Uterus (tissue), 4 donors: ENCODE results near the gene SYCP3. TPM values are rescaled to one million over a fixed set of nuclear protein-coding genes. Genes with fewer than 3 reads are reported as not detected.

Experiments used
- DNase-seq, 2 donors: peaks; one replicate each; pipeline ENCODE4 v3.0.0-alpha.2; 2019 to 2020
- H3K27ac ChIP-seq, 2 donors: fragments of 200-600 bp; sonication (generic); 1 replicate in 1 of 2; 2 replicates in 1 of 2; pipeline ENCODE4 v1.5.1; 2016 to 2018
- H3K27me3 ChIP-seq, 2 donors: fragments of 200-600 bp; sonication (generic); one replicate each; pipeline ENCODE4 v1.5.1; 2018 to 2019; ENCODE audit warnings: control low read depth in 1 of 2
- H3K36me3 ChIP-seq, 2 donors: fragments of 200-600 bp; sonication (generic); one replicate each; pipeline ENCODE4 v1.5.1; 2019; ENCODE audit warnings: control low read depth in 1 of 2
- H3K4me1 ChIP-seq, 2 donors: fragments of 200-600 bp; sonication (generic); one replicate each; pipeline ENCODE4 v1.5.1; 2018 to 2019; ENCODE audit warnings: control low read depth in 1 of 2
- H3K4me3 ChIP-seq, 2 donors: fragments of 200-600 bp; sonication (generic); 1 replicate in 1 of 2; 2 replicates in 1 of 2; pipeline ENCODE4 v1.5.1; 2018 to 2019; ENCODE audit warnings: mild to moderate bottlenecking in 1 of 2
- H3K9me3 ChIP-seq, 2 donors: fragments of 200-600 bp; sonication (generic); one replicate each; pipeline ENCODE4 v1.5.1; 2019; ENCODE audit warnings: control low read depth in 1 of 2
- POLR2A ChIP-seq, 2 donors: fragments of 450-650 bp; IDR thresholded peaks; one replicate each; pipeline ENCODE4 v1.6.1; 2016; ENCODE audit warnings: antibody characterized with exemption in 2 of 2, mild to moderate bottlenecking in 1 of 2, moderate library complexity in 1 of 2
- intact Hi-C: fragments of 100-400 bp; cut with DNase I; formaldehyde crosslinking; loops from one replicate; pipeline ENCODE4 v1.15.1; 2023; ENCODE audit warnings: low total_unique reads
- total RNA-seq, 4 donors: library from RNA; depleted of rRNA in 3 of 4; stranded (reverse); fragments of >200 nt in 3 of 4; gene quantifications; one replicate each; pipeline versions ENCODE4 v1.1.0 to v1.2.4, GENCODE V29; 2014 to 2023
- TF ChIP-seq, protein P1 (sequence below), 4 experiments: fragments of 200-600 bp in 2 of 4; fragments of 450-650 bp in 2 of 4; sonication (generic) in 2 of 4; IDR thresholded peaks; one replicate each; pipeline ENCODE4 v1.5.1; 2016 to 2019; ENCODE audit warnings: antibody characterized with exemption in 4 of 4, mild to moderate bottlenecking in 2 of 4, moderate library complexity in 1 of 4
- donor health status: DM: yes; HTN: yes; CAD: no.

The SYCP3 gene
- total RNA-seq, 4 donors from 2014 or later, result 0.14 TPM; not detected in 3

DNA sequence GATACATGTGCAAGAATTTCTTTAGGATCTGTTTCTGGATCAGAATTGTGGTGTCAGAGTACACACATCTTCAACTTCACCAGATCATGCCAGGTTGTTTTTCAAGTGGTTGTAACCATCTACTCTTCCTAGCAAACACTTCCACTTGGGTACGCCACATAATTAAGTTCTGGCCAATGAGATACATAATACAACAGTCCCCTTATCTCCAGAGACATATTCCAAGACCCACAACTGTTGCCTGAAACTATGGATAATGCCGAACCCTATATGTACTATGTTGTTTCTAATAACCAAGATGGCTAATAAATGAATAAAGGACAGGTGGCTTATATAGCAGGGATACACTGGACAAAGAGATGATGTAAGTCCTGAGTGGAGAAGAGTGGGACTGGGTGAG lies 44.3 kb downstream of the SYCP3 start:
- Histone ChIP-seq H3K27ac (no peak overlapping the region), H3K4me1 (no peaks in the 10 kb centered on the region), H3K9me3 (no peaks in the 10 kb centered on the region), H3K27me3 (no peaks in the 10 kb centered on the region), H3K36me3 (no peaks in the 10 kb centered on the region), H3K4me3 (no peak overlapping the region)
- no peak for TF ChIP-seq POLR2A (IDR thresholded peaks at IDR 0.05)
- TF ChIP-seq, protein P1, sequence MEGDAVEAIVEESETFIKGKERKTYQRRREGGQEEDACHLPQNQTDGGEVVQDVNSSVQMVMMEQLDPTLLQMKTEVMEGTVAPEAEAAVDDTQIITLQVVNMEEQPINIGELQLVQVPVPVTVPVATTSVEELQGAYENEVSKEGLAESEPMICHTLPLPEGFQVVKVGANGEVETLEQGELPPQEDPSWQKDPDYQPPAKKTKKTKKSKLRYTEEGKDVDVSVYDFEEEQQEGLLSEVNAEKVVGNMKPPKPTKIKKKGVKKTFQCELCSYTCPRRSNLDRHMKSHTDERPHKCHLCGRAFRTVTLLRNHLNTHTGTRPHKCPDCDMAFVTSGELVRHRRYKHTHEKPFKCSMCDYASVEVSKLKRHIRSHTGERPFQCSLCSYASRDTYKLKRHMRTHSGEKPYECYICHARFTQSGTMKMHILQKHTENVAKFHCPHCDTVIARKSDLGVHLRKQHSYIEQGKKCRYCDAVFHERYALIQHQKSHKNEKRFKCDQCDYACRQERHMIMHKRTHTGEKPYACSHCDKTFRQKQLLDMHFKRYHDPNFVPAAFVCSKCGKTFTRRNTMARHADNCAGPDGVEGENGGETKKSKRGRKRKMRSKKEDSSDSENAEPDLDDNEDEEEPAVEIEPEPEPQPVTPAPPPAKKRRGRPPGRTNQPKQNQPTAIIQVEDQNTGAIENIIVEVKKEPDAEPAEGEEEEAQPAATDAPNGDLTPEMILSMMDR (IDR thresholded peaks at IDR 0.05), result no peak
- DNase-seq, result no peak
- intact Hi-C loops, result no loop called here

- no peak overlapping the region for H3K27ac ChIP-seq
- H3K4me3 ChIP-seq, result no peak overlapping the region
- no peak for TF ChIP-seq POLR2A (IDR thresholded peaks at IDR 0.05)
- TF ChIP-seq, protein P1 (IDR thresholded peaks at IDR 0.05), result no peak
- H3K4me1 ChIP-seq, result no peaks in the 10 kb centered on the region
- intact Hi-C loops, result no loop called here
- no peaks in the 10 kb centered on the region for H3K27me3 ChIP-seq
- H3K9me3 ChIP-seq, result no peaks in the 10 kb centered on the region
- DNase-seq, result no peak
- no peaks in the 10 kb centered on the region for H3K36me3 ChIP-seq
Measured at GRCh38 chr12:101694297-101694848, 44.9 kb downstream of the SYCP3 start.

GRCh38 chr12:101691503-101692096 lies 47.7 kb downstream of the SYCP3 start:
- Histone ChIP-seq H3K4me1 (no peaks in the 10 kb centered on the region), H3K27ac (no peak overlapping the region), H3K4me3 (no peak overlapping the region), H3K9me3 (no peaks in the 10 kb centered on the region), H3K27me3 (no peaks in the 10 kb centered on the region), H3K36me3 (no peaks in the 10 kb centered on the region)
- DNase-seq, result no peak
- TF ChIP-seq, protein P1 (IDR thresholded peaks at IDR 0.05), result no peak
- TF ChIP-seq POLR2A (IDR thresholded peaks at IDR 0.05), result no peak
- intact Hi-C loops, result no loop called here

DNA sequence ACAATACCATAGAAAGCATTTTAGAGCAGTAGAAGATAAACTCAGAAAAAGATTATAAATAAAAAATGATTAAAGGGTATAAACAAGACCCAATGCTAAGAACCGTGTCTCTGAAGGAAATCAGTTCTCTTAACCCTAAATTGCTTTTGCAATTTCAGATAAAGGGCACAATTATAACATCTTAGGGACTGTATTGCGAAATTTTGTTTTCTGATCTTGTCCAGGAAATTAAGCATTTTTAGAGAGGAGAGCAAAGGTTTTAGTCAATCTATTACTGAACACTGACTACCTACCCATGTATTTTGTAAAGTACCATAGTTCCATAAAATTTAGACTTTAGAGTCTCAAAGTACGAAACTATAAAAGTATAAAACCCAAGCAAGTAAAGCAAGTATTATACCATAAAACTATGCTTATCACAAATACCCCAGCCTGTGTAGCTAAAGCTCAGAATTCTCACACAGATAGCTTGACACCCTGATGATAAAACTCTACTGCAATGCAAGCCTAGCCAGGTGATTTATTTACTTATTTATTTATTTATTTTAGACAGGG lies 48.6 kb downstream of the SYCP3 start:
- Histone ChIP-seq H3K27me3 (no peaks in the 10 kb centered on the region), H3K4me1 (no peaks in the 10 kb centered on the region), H3K4me3 (no peak overlapping the region), H3K36me3 (no peaks in the 10 kb centered on the region), H3K27ac (no peak overlapping the region), H3K9me3 (no peaks in the 10 kb centered on the region)
- no peak for TF ChIP-seq POLR2A (IDR thresholded peaks at IDR 0.05)
- TF ChIP-seq, protein P1 (IDR thresholded peaks at IDR 0.05), result no peak
- intact Hi-C loops, result no loop called here
- DNase-seq, result no peak

- H3K9me3 ChIP-seq, result no peaks in the 10 kb centered on the region
- no peaks in the 10 kb centered on the region for H3K4me1 ChIP-seq
- intact Hi-C loops, result no loop called here
- H3K27ac ChIP-seq, result no peak overlapping the region
- H3K36me3 ChIP-seq, result no peaks in the 10 kb centered on the region
- no peak for TF ChIP-seq POLR2A (IDR thresholded peaks at IDR 0.05)
- TF ChIP-seq, protein P1 (IDR thresholded peaks at IDR 0.05), result no peak
- H3K27me3 ChIP-seq, result no peaks in the 10 kb centered on the region
- no peak for DNase-seq
- H3K4me3 ChIP-seq, result no peak overlapping the region
Measured at GRCh38 chr12:101686176-101686575, 53.1 kb downstream of the SYCP3 start.
